Right lobe of liver (tissue), 4 donors: ENCODE results near the gene RND2.

ENCODE experiments used
- CTCF ChIP-seq, 4 donors: fragments of 200-600 bp in 3 of 4; fragments of 450-650 bp in 1 of 4; IDR thresholded peaks; one replicate each; pipeline versions ENCODE4 v1.5.1 to v1.8.0; 2016 to 2022; ENCODE audit warnings: antibody characterized with exemption in 4 of 4, mild to moderate bottlenecking in 2 of 4
- POLR2A ChIP-seq: fragments of 450-650 bp; IDR thresholded peaks from one replicate; pipeline ENCODE4 v1.6.1; 2017; ENCODE audit warnings: antibody characterized with exemption, mild to moderate bottlenecking
- donor health status: DM: no; HTN: no; CAD: no.
- donor health status: DM: no; HTN: no; CAD: no.
- donor health status: DM: no; HTN: yes; CAD: no.

- no peak for TF ChIP-seq CTCF (IDR thresholded peaks at IDR 0.05)
- no peak for TF ChIP-seq POLR2A
Observed at GRCh38 chr17:43025290-43025657, 243 bp downstream of the RND2 start.
